Measurements from ENCODE around the gene FCHO2. TPM values are rescaled to one million over a fixed set of nuclear protein-coding genes. Genes with fewer than 3 reads are reported as not detected.

Gene FCHO2
- total and polyA plus RNA-seq, 4 donors = 20.7 to 60.9 (median 38.6) TPM

- H3K27me3 ChIP-seq (ENCODE audit: control insufficient read depth in 3 of 3, insufficient read depth in 3 of 3, low read length in 2 of 3) = no peaks in the 10 kb centered on the region
- H3K9ac ChIP-seq (ENCODE audit: insufficient read depth in 1 of 2, low read length in 2 of 2) = no peak overlapping the region
- no peak overlapping the region for H3K27ac ChIP-seq (ENCODE audit: low read depth in 1 of 2, low read length in 1 of 2)
- H3K4me1 ChIP-seq (ENCODE audit: control insufficient read depth in 5 of 5, insufficient read depth in 5 of 5, low read length in 5 of 5) = no peaks in the 10 kb centered on the region
- H3K9me3 ChIP-seq (ENCODE audit: control insufficient read depth in 4 of 4, insufficient read depth in 3 of 4, low read length in 3 of 4) = no peaks in the 10 kb centered on the region
- DNase-seq = no peak
- WGBS, 2 donors = 91 to 98% methylated on average over 1 of the region's 1 CpG
- H3K4me3 ChIP-seq = no peak overlapping the region
- TF ChIP-seq CTCF (IDR thresholded peaks at IDR 0.05; ENCODE audit: control extremely low read depth, extremely low read depth) = no peak
- H3K36me3 ChIP-seq (ENCODE audit: control insufficient read depth in 4 of 4, insufficient read depth in 4 of 4, low read length in 4 of 4) = no peaks in the 10 kb centered on the region
- no peak for ATAC-seq (ENCODE audit: insufficient read depth, low FRiP score)
Observed at GRCh38 chr5:72917371-72917776, 38.5 kb upstream of the FCHO2 start.

- WGBS, 2 donors = 22 to 29% methylated on average over 4 of the region's 4 CpGs
- H3K27me3 ChIP-seq (ENCODE audit: control insufficient read depth in 3 of 3, insufficient read depth in 3 of 3, low read length in 2 of 3) = no peaks in the 10 kb centered on the region
- no peak overlapping the region for H3K27ac ChIP-seq (ENCODE audit: low read depth in 1 of 2, low read length in 1 of 2)
- DNase-seq = peak in 2 of 3 donors; percentile 45 to 46
- no peaks in the 10 kb centered on the region for H3K9me3 ChIP-seq (ENCODE audit: control insufficient read depth in 4 of 4, insufficient read depth in 3 of 4, low read length in 3 of 4)
- peak; percentile 38 for ATAC-seq (ENCODE audit: insufficient read depth, low FRiP score)
- H3K4me3 ChIP-seq = no peak overlapping the region
- no peaks in the 10 kb centered on the region for H3K36me3 ChIP-seq (ENCODE audit: control insufficient read depth in 4 of 4, insufficient read depth in 4 of 4, low read length in 4 of 4)
- no peak overlapping the region for H3K9ac ChIP-seq (ENCODE audit: insufficient read depth in 1 of 2, low read length in 2 of 2)
- H3K4me1 ChIP-seq (ENCODE audit: control insufficient read depth in 5 of 5, insufficient read depth in 5 of 5, low read length in 5 of 5) = no peaks in the 10 kb centered on the region
- no peak for TF ChIP-seq CTCF (IDR thresholded peaks at IDR 0.05; ENCODE audit: control extremely low read depth, extremely low read depth)
Observed at GRCh38 chr5:72920690-72921502, 34.9 kb upstream of the FCHO2 start.

- H3K4me1 ChIP-seq (ENCODE audit: control insufficient read depth in 5 of 5, insufficient read depth in 5 of 5, low read length in 5 of 5) = no peaks in the 10 kb centered on the region
- TF ChIP-seq CTCF (IDR thresholded peaks at IDR 0.05; ENCODE audit: control extremely low read depth, extremely low read depth) = no peak
- no peak overlapping the region for H3K27ac ChIP-seq (ENCODE audit: low read depth in 1 of 2, low read length in 1 of 2)
- H3K36me3 ChIP-seq (ENCODE audit: control insufficient read depth in 4 of 4, insufficient read depth in 4 of 4, low read length in 4 of 4) = no peaks in the 10 kb centered on the region
- H3K27me3 ChIP-seq (ENCODE audit: control insufficient read depth in 3 of 3, insufficient read depth in 3 of 3, low read length in 2 of 3) = no peaks in the 10 kb centered on the region
- no peak for DNase-seq
- H3K9me3 ChIP-seq (ENCODE audit: control insufficient read depth in 4 of 4, insufficient read depth in 3 of 4, low read length in 3 of 4) = no peaks in the 10 kb centered on the region
- ATAC-seq (ENCODE audit: insufficient read depth, low FRiP score) = no peak
- no peak overlapping the region for H3K4me3 ChIP-seq
- no peak overlapping the region for H3K9ac ChIP-seq (ENCODE audit: insufficient read depth in 1 of 2, low read length in 2 of 2)
- WGBS, 2 donors = 90 to 99% methylated on average over 2 of the region's 2 CpGs
Observed at GRCh38 chr5:72921886-72922285, 34.0 kb upstream of the FCHO2 start.
